Osteoblast (primary cell): ENCODE measurements around the gene SLC1A1. TPM values are rescaled to one million over a fixed set of nuclear protein-coding genes. Genes with fewer than 3 reads are reported as not detected.

Experiments used
- DNase-seq: peaks from one replicate; pipeline ENCODE4 v3.0.0; 2011; ENCODE audit warnings: low spot score, mixed read lengths; ENCODE audit not compliant: insufficient read length; ENCODE audit errors: missing footprints
- H2AFZ ChIP-seq: 2 replicates; pipeline ENCODE4 v1.6.0; 2011; ENCODE audit warnings: mild to moderate bottlenecking, low read length
- H3K27ac ChIP-seq: 2 replicates; pipeline ENCODE4 v1.5.1; 2011; ENCODE audit warnings: mild to moderate bottlenecking, low read depth, low read length, moderate library complexity
- H3K27me3 ChIP-seq: 2 replicates; pipeline ENCODE4 v1.6.0; 2012; ENCODE audit warnings: mild to moderate bottlenecking, control low read depth, inconsistent platforms, low read length, moderate library complexity; ENCODE audit not compliant: insufficient read depth
- H3K36me3 ChIP-seq: 2 replicates; pipeline ENCODE4 v1.5.1; 2011; ENCODE audit warnings: mild to moderate bottlenecking, low read length, control low read depth, moderate library complexity; ENCODE audit not compliant: insufficient read depth
- H3K4me1 ChIP-seq: 2 replicates; pipeline ENCODE4 v1.5.1; 2011; ENCODE audit warnings: mild to moderate bottlenecking, low read length, control low read depth, moderate library complexity; ENCODE audit not compliant: insufficient read depth
- H3K4me2 ChIP-seq: 2 replicates; pipeline ENCODE4 v1.6.0; 2011; ENCODE audit warnings: mild to moderate bottlenecking, low read length; ENCODE audit not compliant: insufficient read depth
- H3K4me3 ChIP-seq: fragments of 200-600 bp; sonication (generic); 3 replicates; pipeline ENCODE4 v1.5.1; 2012; ENCODE audit warnings: mild to moderate bottlenecking, low read length, inconsistent platforms; ENCODE audit not compliant: insufficient read depth
- H3K79me2 ChIP-seq: 2 replicates; pipeline ENCODE4 v1.6.0; 2012; ENCODE audit warnings: mild to moderate bottlenecking, low read length, control low read depth, inconsistent platforms; ENCODE audit not compliant: insufficient read depth
- H3K9me3 ChIP-seq: 2 replicates; pipeline ENCODE4 v1.5.1; 2011; ENCODE audit warnings: low read depth, low read length, control low read depth
- H4K20me1 ChIP-seq: 2 replicates; pipeline ENCODE4 v1.6.0; 2012; ENCODE audit warnings: mild to moderate bottlenecking, low read length, control low read depth; ENCODE audit not compliant: insufficient read depth
- total RNA-seq: library from RNA; depleted of rRNA; stranded (reverse); fragments of >200 nt; gene quantifications from 2 replicates; pipeline ENCODE4 v1.2.3, GENCODE V29; 2012
- TF ChIP-seq, protein P1 (sequence below): IDR thresholded peaks from 2 replicates; pipeline ENCODE4 v1.5.1; 2011; ENCODE audit warnings: mild to moderate bottlenecking, low read depth, low read length, moderate library complexity; ENCODE audit errors: extremely low read depth

Gene SLC1A1
- total RNA-seq, 1 donor: 25.7 TPM

DNA sequence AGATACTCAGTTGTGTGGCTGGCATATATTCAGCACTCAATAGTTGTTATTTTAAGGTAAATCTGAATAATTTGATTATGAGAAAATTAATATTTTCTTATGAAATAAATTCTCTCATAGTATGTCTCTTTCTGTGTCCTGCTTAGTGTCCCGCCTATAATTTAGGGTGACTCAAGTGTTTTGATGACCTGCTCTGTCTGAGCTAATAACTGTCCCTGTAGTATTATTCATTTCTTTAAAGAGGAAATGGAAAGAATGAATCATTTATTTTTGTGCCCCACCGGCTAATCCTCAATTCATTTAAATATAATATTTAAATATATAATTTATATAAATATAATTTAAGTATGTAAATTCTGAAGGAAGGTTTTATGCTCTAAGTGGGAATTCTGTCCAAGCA lies 4.1 kb downstream of the SLC1A1 start:
- Histone ChIP-seq H3K4me1 (peaks cover 50% of the 10 kb centered on the region), H3K27ac (peak overlapping the region; percentile 53), H3K27me3 (no peaks in the 10 kb centered on the region), H2AFZ (no peak overlapping the region), H3K4me3 (no peak overlapping the region), H3K4me2 (peak overlapping the region; percentile 10), H4K20me1 (peaks cover 7% of the 10 kb centered on the region), H3K79me2 (peaks cover 34% of the 10 kb centered on the region), H3K9me3 (no peaks in the 10 kb centered on the region), H3K36me3 (no peaks in the 10 kb centered on the region)
- DNase-seq: peak; percentile 21
- TF ChIP-seq, protein P1, sequence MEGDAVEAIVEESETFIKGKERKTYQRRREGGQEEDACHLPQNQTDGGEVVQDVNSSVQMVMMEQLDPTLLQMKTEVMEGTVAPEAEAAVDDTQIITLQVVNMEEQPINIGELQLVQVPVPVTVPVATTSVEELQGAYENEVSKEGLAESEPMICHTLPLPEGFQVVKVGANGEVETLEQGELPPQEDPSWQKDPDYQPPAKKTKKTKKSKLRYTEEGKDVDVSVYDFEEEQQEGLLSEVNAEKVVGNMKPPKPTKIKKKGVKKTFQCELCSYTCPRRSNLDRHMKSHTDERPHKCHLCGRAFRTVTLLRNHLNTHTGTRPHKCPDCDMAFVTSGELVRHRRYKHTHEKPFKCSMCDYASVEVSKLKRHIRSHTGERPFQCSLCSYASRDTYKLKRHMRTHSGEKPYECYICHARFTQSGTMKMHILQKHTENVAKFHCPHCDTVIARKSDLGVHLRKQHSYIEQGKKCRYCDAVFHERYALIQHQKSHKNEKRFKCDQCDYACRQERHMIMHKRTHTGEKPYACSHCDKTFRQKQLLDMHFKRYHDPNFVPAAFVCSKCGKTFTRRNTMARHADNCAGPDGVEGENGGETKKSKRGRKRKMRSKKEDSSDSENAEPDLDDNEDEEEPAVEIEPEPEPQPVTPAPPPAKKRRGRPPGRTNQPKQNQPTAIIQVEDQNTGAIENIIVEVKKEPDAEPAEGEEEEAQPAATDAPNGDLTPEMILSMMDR: no peak

DNA sequence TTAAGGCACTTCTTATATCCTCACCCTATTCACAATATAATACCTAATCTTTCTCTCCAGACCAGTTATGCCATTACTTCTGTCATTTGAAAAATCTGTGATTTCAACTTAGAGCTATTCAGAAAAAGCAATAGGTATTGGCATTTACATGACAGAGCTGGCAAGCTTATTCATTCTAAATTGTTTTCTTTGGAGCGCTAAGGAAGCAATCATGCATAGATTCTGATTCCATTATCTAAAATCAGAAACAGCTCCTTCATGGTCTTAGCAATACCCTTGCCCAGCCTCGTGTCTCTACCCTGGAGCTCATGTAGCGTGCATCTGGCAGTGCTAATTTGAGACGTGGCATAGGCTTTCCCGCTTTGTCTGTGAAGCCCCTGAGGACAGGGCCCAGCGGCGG lies 4.5 kb downstream of the SLC1A1 start:
- peak overlapping the region; percentile 24 for H3K27ac ChIP-seq

DNA sequence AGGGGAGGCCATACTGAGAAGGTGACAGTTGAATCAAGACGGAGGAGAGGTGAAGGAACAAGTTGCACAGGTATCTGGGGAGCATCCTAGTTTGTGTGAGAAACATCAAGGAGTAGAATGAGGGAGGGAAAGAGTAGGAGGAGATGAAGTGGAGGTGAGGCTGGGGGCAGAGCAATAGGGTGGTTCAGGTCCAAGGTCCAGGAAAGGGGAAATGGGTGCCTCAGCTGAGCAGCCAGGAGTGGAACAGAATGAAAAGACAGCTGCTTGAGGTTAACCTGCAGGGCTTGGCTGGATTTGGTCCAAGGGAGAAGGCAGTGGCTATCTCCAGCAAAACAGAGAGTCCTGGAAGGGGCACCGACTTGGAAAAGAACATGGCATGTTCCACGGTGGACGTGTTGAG lies 5.3 kb downstream of the SLC1A1 start:
- Histone ChIP-seq H3K27ac (no peak overlapping the region), H3K9me3 (no peaks in the 10 kb centered on the region), H3K36me3 (no peaks in the 10 kb centered on the region), H3K4me2 (no peak overlapping the region), H3K4me3 (no peak overlapping the region), H4K20me1 (peaks cover 7% of the 10 kb centered on the region), H3K79me2 (peaks cover 37% of the 10 kb centered on the region), H3K4me1 (peaks cover 52% of the 10 kb centered on the region), H3K27me3 (no peaks in the 10 kb centered on the region), H2AFZ (no peak overlapping the region)
- DNase-seq: no peak
- TF ChIP-seq, protein P1: no peak

More for the DNA sequence above, 4.5 kb downstream of the SLC1A1 start:
- H3K79me2 ChIP-seq: peaks cover 35% of the 10 kb centered on the region
- no peak overlapping the region for H3K4me3 ChIP-seq
- H3K9me3 ChIP-seq: no peaks in the 10 kb centered on the region
- H3K36me3 ChIP-seq: no peaks in the 10 kb centered on the region
- H3K27me3 ChIP-seq: no peaks in the 10 kb centered on the region
- peaks cover 7% of the 10 kb centered on the region for H4K20me1 ChIP-seq
- DNase-seq: peak; percentile 6
- TF ChIP-seq, protein P1: no peak
- no peak overlapping the region for H2AFZ ChIP-seq
- H3K4me1 ChIP-seq: peaks cover 50% of the 10 kb centered on the region
- no peak overlapping the region for H3K4me2 ChIP-seq

DNA sequence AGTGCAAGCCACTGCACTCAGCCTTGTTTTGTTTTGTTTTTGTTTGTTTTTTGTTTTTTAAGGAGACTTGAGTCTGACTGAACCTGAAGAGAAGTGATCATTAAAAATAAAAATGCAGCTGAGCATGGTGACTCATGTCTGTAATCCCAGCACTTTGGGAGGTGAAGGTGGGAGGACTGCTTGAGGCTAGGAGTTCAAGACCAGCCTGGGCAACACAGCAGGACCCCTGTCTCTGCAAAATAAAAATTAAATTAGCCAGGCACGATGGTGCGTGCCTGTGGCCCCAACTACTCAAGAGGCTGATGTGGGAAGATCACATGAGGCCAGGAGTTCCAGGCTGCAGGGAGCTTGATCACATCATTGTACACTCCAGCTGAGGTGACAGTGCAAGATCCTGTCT lies 6.2 kb downstream of the SLC1A1 start:
- peaks cover 30% of the 10 kb centered on the region for H3K79me2 ChIP-seq
- DNase-seq: no peak

More for the DNA sequence above, 6.2 kb downstream of the SLC1A1 start:
- Histone ChIP-seq H3K27ac (no peak overlapping the region), H4K20me1 (peaks cover 4% of the 10 kb centered on the region), H2AFZ (no peak overlapping the region), H3K36me3 (no peaks in the 10 kb centered on the region), H3K4me1 (peaks cover 48% of the 10 kb centered on the region), H3K4me3 (no peak overlapping the region), H3K27me3 (no peaks in the 10 kb centered on the region), H3K4me2 (no peak overlapping the region), H3K9me3 (no peaks in the 10 kb centered on the region)
- TF ChIP-seq, protein P1: no peak
